Thyroid gland (tissue), 4 donors: ENCODE measurements around the gene IGFL3.

Source experiments
- POLR2A ChIP-seq, 2 donors: fragments of 450-650 bp; IDR thresholded peaks; one replicate each; pipeline ENCODE4 v1.6.1; 2017; ENCODE audit warnings: antibody characterized with exemption in 2 of 2, mild to moderate bottlenecking in 2 of 2, moderate library complexity in 1 of 2
- TF ChIP-seq, protein P1 (sequence below), 6 experiments: fragments of 200-600 bp in 3 of 6; fragments of 450-650 bp in 3 of 6; sonication (generic) in 3 of 6; IDR thresholded peaks; one replicate each; pipeline ENCODE4 v1.5.1; 2016 to 2019; ENCODE audit warnings: antibody characterized with exemption in 6 of 6, mild to moderate bottlenecking in 2 of 6, inconsistent platforms in 1 of 6, moderate library complexity in 1 of 6

DNA sequence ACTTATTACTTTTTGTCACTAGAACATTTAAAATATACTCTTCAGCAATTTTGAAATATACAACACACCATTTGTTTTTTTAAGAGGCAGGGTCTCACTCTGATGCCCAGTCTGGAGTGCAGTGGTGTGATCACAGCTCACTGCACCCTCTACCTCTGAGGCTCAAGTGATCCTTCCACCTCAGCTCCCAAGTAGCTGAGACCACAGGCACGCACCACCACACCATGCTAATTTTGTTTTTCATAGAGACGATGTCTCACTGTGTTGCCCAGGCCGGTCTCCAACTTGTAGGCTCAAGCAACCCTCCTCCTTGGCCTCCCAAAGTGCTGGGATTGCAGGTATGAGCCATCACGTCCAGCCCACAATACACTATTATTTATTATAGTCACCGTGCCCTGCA, 26.1 kb upstream of the IGFL3 start:
- TF ChIP-seq, protein P1, sequence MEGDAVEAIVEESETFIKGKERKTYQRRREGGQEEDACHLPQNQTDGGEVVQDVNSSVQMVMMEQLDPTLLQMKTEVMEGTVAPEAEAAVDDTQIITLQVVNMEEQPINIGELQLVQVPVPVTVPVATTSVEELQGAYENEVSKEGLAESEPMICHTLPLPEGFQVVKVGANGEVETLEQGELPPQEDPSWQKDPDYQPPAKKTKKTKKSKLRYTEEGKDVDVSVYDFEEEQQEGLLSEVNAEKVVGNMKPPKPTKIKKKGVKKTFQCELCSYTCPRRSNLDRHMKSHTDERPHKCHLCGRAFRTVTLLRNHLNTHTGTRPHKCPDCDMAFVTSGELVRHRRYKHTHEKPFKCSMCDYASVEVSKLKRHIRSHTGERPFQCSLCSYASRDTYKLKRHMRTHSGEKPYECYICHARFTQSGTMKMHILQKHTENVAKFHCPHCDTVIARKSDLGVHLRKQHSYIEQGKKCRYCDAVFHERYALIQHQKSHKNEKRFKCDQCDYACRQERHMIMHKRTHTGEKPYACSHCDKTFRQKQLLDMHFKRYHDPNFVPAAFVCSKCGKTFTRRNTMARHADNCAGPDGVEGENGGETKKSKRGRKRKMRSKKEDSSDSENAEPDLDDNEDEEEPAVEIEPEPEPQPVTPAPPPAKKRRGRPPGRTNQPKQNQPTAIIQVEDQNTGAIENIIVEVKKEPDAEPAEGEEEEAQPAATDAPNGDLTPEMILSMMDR (IDR thresholded peaks at IDR 0.05) = no peak
- no peak for TF ChIP-seq POLR2A (IDR thresholded peaks at IDR 0.05)
